ENCODE measurements around the gene EXOC2.

The EXOC2 gene

DNA sequence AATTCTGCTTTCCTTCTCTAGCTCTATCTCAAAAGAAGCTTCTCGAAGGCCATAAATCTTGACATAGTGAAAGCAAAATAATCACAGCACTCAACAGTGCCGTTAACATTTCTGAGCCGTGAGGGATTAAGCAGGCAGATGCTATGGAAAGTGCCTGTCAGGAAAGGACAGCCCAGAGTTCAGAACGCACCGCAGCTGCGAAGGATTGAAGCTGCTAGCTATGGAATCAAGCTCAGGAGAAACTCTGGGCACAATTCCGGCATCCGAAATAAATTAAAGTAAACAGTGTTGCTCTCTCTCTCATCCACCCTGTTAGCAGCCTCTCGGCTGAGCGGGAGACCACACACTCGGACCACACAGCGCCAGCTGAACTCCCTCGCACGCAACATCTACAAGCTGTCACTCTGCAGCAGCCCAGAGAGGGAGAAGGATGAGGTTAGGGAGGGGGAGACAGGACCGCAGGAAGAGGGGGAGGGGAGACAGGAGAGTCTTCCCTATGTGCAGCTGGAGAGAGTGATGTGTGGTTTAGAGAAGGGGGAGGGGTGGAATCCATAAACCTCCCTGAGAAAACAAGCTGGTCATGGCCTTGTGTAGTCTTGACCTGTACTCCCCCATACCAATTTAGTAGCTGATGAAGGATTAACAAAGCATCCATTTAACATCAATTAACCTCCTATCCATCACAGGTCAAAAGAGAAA is 9.0 kb downstream of the EXOC2 start:
- peaks cover 14% of the 10 kb centered on the region for H3K4me1 ChIP-seq (ENCODE audit: insufficient read depth, low read length)

DNA sequence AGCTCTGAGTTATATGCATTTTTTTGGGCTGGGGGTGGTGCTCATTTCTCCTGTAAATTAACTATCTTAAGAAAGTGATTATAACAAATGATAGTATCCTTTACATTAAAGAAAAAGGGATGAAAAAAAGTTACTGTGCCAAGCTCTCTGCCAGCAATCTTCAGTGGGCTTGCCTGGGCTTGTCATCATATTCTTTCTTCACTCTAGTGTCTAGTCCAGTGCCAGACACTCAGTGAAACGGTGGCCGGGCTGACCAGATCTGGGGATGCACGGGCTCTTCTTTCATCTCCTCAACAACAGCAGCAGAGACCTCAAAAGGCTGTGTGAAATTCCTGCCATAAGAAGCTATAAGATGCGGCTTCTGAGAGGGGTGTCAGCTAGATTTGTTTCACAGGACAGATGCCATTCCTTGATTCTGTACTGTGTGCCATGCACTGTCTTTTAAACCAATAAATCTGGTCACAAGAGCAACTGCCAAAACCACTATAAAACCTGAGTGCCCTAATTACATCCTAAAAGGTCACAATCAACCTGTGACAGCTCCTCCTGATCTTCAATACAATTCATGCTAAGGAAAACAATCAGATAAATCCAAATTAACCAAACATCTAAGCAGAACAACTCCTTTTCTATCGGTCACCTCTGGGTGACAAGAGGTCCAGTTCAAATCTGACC is 12.1 kb downstream of the EXOC2 start:
- no peak overlapping the region for H3K9ac ChIP-seq (ENCODE audit: low read depth, low read length)
- H3K4me1 ChIP-seq (ENCODE audit: insufficient read depth, low read length), result peaks cover 14% of the 10 kb centered on the region
- H3K4me3 ChIP-seq (ENCODE audit: low read depth in 1 of 2, low read length in 2 of 2), result no peak overlapping the region
- H4K20me1 ChIP-seq (ENCODE audit: insufficient read depth, low read length), result peaks cover 48% of the 10 kb centered on the region
- no peak for DNase-seq
- H3K27ac ChIP-seq (ENCODE audit: low read length), result no peak overlapping the region
- no peaks in the 10 kb centered on the region for H3K36me3 ChIP-seq (ENCODE audit: insufficient read depth, low read length)
- ATAC-seq (ENCODE audit: insufficient read depth, low read depth), result no peak
- H3K79me2 ChIP-seq (ENCODE audit: insufficient read depth, low read length), result peaks cover 70% of the 10 kb centered on the region
- H2AFZ ChIP-seq (ENCODE audit: low read depth, low read length), result no peak overlapping the region
- no peak overlapping the region for H3K4me2 ChIP-seq (ENCODE audit: insufficient read depth, low read length)
- H3K9me3 ChIP-seq (ENCODE audit: insufficient read depth, low read length, severe bottlenecking), result no peaks in the 10 kb centered on the region
- TF ChIP-seq EZH2 (IDR thresholded peaks at IDR 0.05; ENCODE audit: borderline replicate concordance, low read depth, low read length, severe bottlenecking), result no peak
- no peak for TF ChIP-seq CTCF (IDR thresholded peaks at IDR 0.05; ENCODE audit: borderline replicate concordance, extremely low read depth, low read length, poor library complexity, severe bottlenecking)
- no peaks in the 10 kb centered on the region for H3K27me3 ChIP-seq (ENCODE audit: insufficient read depth, low read length, poor library complexity)

More for the DNA sequence above, 9.0 kb downstream of the EXOC2 start:
- peaks cover 9% of the 10 kb centered on the region; the same call in 1 of the 2 replicates for H3K36me3 ChIP-seq (ENCODE audit: insufficient read depth, low read length)
- peaks cover 72% of the 10 kb centered on the region for H3K79me2 ChIP-seq (ENCODE audit: insufficient read depth, low read length)
- DNase-seq, result peak; percentile 60
- H3K4me2 ChIP-seq (ENCODE audit: insufficient read depth, low read length), result peak overlapping the region; percentile 37; the same call in 1 of the 2 replicates
- H4K20me1 ChIP-seq (ENCODE audit: insufficient read depth, low read length), result peaks cover 40% of the 10 kb centered on the region
- no peak overlapping the region for H3K9ac ChIP-seq (ENCODE audit: low read depth, low read length)
- H3K9me3 ChIP-seq (ENCODE audit: insufficient read depth, low read length, severe bottlenecking), result no peaks in the 10 kb centered on the region
- no peaks in the 10 kb centered on the region for H3K27me3 ChIP-seq (ENCODE audit: insufficient read depth, low read length, poor library complexity)
- no peak overlapping the region for H3K27ac ChIP-seq (ENCODE audit: low read length)
- no peak overlapping the region for H3K4me3 ChIP-seq (ENCODE audit: low read depth in 1 of 2, low read length in 2 of 2)
- no peak for TF ChIP-seq CTCF (IDR thresholded peaks at IDR 0.05; ENCODE audit: borderline replicate concordance, extremely low read depth, low read length, poor library complexity, severe bottlenecking)
- no peak for TF ChIP-seq EZH2 (IDR thresholded peaks at IDR 0.05; ENCODE audit: borderline replicate concordance, low read depth, low read length, severe bottlenecking)
- H2AFZ ChIP-seq (ENCODE audit: low read depth, low read length), result no peak overlapping the region
- peak; percentile 91 for ATAC-seq (ENCODE audit: insufficient read depth, low read depth)

DNA sequence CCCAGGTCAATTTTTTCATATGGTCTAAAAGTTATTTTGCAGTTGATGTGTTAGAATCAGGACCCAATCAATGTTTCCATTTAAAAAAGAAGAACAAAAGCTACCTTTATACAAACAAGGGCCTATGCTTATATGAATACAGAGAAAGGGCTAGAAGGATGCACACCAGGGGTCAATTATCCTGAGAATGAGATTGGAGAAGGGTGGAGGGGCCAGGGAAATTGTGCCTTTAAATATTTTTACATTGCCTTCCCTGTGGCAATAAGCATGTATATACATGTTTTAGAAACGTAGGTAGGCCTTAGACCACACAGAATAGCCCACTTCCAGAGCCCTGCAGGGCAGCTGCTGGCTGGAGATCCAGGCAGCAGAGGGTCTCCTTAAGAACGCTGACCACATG is 12.7 kb downstream of the EXOC2 start:
- Histone ChIP-seq H3K9me3 (ENCODE audit: insufficient read depth, low read length, severe bottlenecking) (no peaks in the 10 kb centered on the region), H3K4me2 (ENCODE audit: insufficient read depth, low read length) (no peak overlapping the region), H2AFZ (ENCODE audit: low read depth, low read length) (no peak overlapping the region), H3K4me3 (ENCODE audit: low read depth in 1 of 2, low read length in 2 of 2) (no peak overlapping the region), H3K9ac (ENCODE audit: low read depth, low read length) (no peak overlapping the region), H4K20me1 (ENCODE audit: insufficient read depth, low read length) (peaks cover 43% of the 10 kb centered on the region), H3K27me3 (ENCODE audit: insufficient read depth, low read length, poor library complexity) (no peaks in the 10 kb centered on the region), H3K36me3 (ENCODE audit: insufficient read depth, low read length) (no peaks in the 10 kb centered on the region), H3K27ac (ENCODE audit: low read length) (no peak overlapping the region), H3K79me2 (ENCODE audit: insufficient read depth, low read length) (peaks cover 66% of the 10 kb centered on the region), H3K4me1 (ENCODE audit: insufficient read depth, low read length) (peaks cover 14% of the 10 kb centered on the region)
- no peak for DNase-seq
- ATAC-seq (ENCODE audit: insufficient read depth, low read depth), result no peak
- TF ChIP-seq EZH2 (IDR thresholded peaks at IDR 0.05; ENCODE audit: borderline replicate concordance, low read depth, low read length, severe bottlenecking), result no peak
- no peak for TF ChIP-seq CTCF (IDR thresholded peaks at IDR 0.05; ENCODE audit: borderline replicate concordance, extremely low read depth, low read length, poor library complexity, severe bottlenecking)
